ENCODE measurements around the gene PRRX2.
A peak's percentile ranks its signal among the peaks of the same experiment; 100 is the strongest.

Gene PRRX2

GRCh38 chr9:129637102-129637501, 28.3 kb upstream of the PRRX2 start:
- H3K4me3 ChIP-seq (ENCODE audit: low read depth, low read length): no peak overlapping the region
- no peak for TF ChIP-seq CTCF (IDR thresholded peaks at IDR 0.05; ENCODE audit: insufficient read depth, low read depth, low read length, missing control alignments)
- no peak for DNase-seq (ENCODE audit: low read depth)

- no peak overlapping the region for H3K4me3 ChIP-seq (ENCODE audit: low read depth, low read length)
- DNase-seq (ENCODE audit: low read depth): no peak
- TF ChIP-seq CTCF (IDR thresholded peaks at IDR 0.05; ENCODE audit: insufficient read depth, low read depth, low read length, missing control alignments): no peak
These were observed 27.6 kb upstream of the PRRX2 start for GRCh38 chr9:129637673-129638439.

- no peak for TF ChIP-seq CTCF (IDR thresholded peaks at IDR 0.05; ENCODE audit: insufficient read depth, low read depth, low read length, missing control alignments)
- H3K4me3 ChIP-seq (ENCODE audit: low read depth, low read length): no peak overlapping the region
- DNase-seq (ENCODE audit: low read depth): no peak
These were observed 26.3 kb upstream of the PRRX2 start for GRCh38 chr9:129639034-129639630.

GRCh38 chr9:129639756-129640085, 25.7 kb upstream of the PRRX2 start:
- H3K4me3 ChIP-seq (ENCODE audit: low read depth, low read length): no peak overlapping the region

GRCh38 chr9:129640086-129640870, 25.2 kb upstream of the PRRX2 start:
- no peak overlapping the region for H3K4me3 ChIP-seq (ENCODE audit: low read depth, low read length)
- DNase-seq (ENCODE audit: low read depth): no peak
- TF ChIP-seq CTCF (IDR thresholded peaks at IDR 0.05; ENCODE audit: insufficient read depth, low read depth, low read length, missing control alignments): no peak

More at GRCh38 chr9:129639756-129640085, 25.7 kb upstream of the PRRX2 start:
- no peak for DNase-seq (ENCODE audit: low read depth)
- no peak for TF ChIP-seq CTCF (IDR thresholded peaks at IDR 0.05; ENCODE audit: insufficient read depth, low read depth, low read length, missing control alignments)

- peak overlapping the region; percentile 95 for H3K4me3 ChIP-seq (ENCODE audit: low read depth, low read length)
- TF ChIP-seq CTCF (IDR thresholded peaks at IDR 0.05; ENCODE audit: insufficient read depth, low read depth, low read length, missing control alignments): no peak
- no peak for DNase-seq (ENCODE audit: low read depth)
These were observed 24.3 kb upstream of the PRRX2 start for GRCh38 chr9:129640871-129641749.
